Measurements from ENCODE around the gene SPRING1. TPM values are rescaled to one million over a fixed set of nuclear protein-coding genes. Genes with fewer than 3 reads are reported as not detected.
"Not testable (repeated sequence)": the region's sequence is repeated elsewhere in the genome, so short reads cannot be mapped to it uniquely, and the experiment has no call there.

The SPRING1 gene
- polyA plus RNA-seq, 1 donor, result 38.6 TPM

GRCh38 chr12:116771651-116772050 lies 33.8 kb upstream of the SPRING1 start:
- no CpG with 5 or more reads among the region's 8 CpGs for WGBS (ENCODE audit: insufficient coverage, low lambda C conversion rate)
- H3K4me1 ChIP-seq (ENCODE audit: control insufficient read depth, insufficient read depth, low read length), result no peaks in the 10 kb centered on the region
- no peak overlapping the region for H3K4me3 ChIP-seq (ENCODE audit: low read length)
- no peaks in the 10 kb centered on the region for H3K36me3 ChIP-seq (ENCODE audit: control insufficient read depth, insufficient read depth, low read length)
- H3K9me3 ChIP-seq (ENCODE audit: control insufficient read depth, low read depth, low read length), result no peaks in the 10 kb centered on the region
- no peak for DNase-seq
- H3K27me3 ChIP-seq (ENCODE audit: control insufficient read depth, insufficient read depth, low read length), result no peaks in the 10 kb centered on the region
- H3K27ac ChIP-seq (ENCODE audit: low read length), result no peak overlapping the region

- DNase-seq, result no peak
- no peaks in the 10 kb centered on the region for H3K4me1 ChIP-seq (ENCODE audit: control insufficient read depth, insufficient read depth, low read length)
- no CpG with 5 or more reads among the region's 3 CpGs for WGBS (ENCODE audit: insufficient coverage, low lambda C conversion rate)
- H3K27me3 ChIP-seq (ENCODE audit: control insufficient read depth, insufficient read depth, low read length), result no peaks in the 10 kb centered on the region
- no peak overlapping the region for H3K4me3 ChIP-seq (ENCODE audit: low read length)
- no peaks in the 10 kb centered on the region for H3K36me3 ChIP-seq (ENCODE audit: control insufficient read depth, insufficient read depth, low read length)
- H3K9me3 ChIP-seq (ENCODE audit: control insufficient read depth, low read depth, low read length), result no peaks in the 10 kb centered on the region
- H3K27ac ChIP-seq (ENCODE audit: low read length), result no peak overlapping the region
Observed at GRCh38 chr12:116766746-116767145, 28.9 kb upstream of the SPRING1 start.

GRCh38 chr12:116766285-116766684 lies 28.4 kb upstream of the SPRING1 start:
- DNase-seq, result no peak
- Histone ChIP-seq H3K4me3 (ENCODE audit: low read length) (no peak overlapping the region), H3K4me1 (ENCODE audit: control insufficient read depth, insufficient read depth, low read length) (no peaks in the 10 kb centered on the region), H3K9me3 (ENCODE audit: control insufficient read depth, low read depth, low read length) (no peaks in the 10 kb centered on the region), H3K27ac (ENCODE audit: low read length) (no peak overlapping the region), H3K36me3 (ENCODE audit: control insufficient read depth, insufficient read depth, low read length) (no peaks in the 10 kb centered on the region), H3K27me3 (ENCODE audit: control insufficient read depth, insufficient read depth, low read length) (no peaks in the 10 kb centered on the region)
- WGBS (ENCODE audit: insufficient coverage, low lambda C conversion rate), result 100% methylated on average over 1 of the region's 3 CpGs

GRCh38 chr12:116765271-116765670 lies 27.4 kb upstream of the SPRING1 start:
- H3K4me1 ChIP-seq (ENCODE audit: control insufficient read depth, insufficient read depth, low read length), result no peaks in the 10 kb centered on the region
- H3K27me3 ChIP-seq (ENCODE audit: control insufficient read depth, insufficient read depth, low read length), result no peaks in the 10 kb centered on the region
- H3K36me3 ChIP-seq (ENCODE audit: control insufficient read depth, insufficient read depth, low read length), result no peaks in the 10 kb centered on the region
- DNase-seq, result no peak
- no CpG with 5 or more reads among the region's 5 CpGs for WGBS (ENCODE audit: insufficient coverage, low lambda C conversion rate)
- no peak overlapping the region for H3K27ac ChIP-seq (ENCODE audit: low read length)
- no peaks in the 10 kb centered on the region for H3K9me3 ChIP-seq (ENCODE audit: control insufficient read depth, low read depth, low read length)
- H3K4me3 ChIP-seq (ENCODE audit: low read length), result no peak overlapping the region

- no peaks in the 10 kb centered on the region for H3K4me1 ChIP-seq (ENCODE audit: control insufficient read depth, insufficient read depth, low read length)
- no CpG with 5 or more reads among the region's 4 CpGs for WGBS (ENCODE audit: insufficient coverage, low lambda C conversion rate)
- H3K9me3 ChIP-seq (ENCODE audit: control insufficient read depth, low read depth, low read length), result no peaks in the 10 kb centered on the region
- H3K4me3 ChIP-seq (ENCODE audit: low read length), result no peak overlapping the region
- DNase-seq, result no peak
- H3K27ac ChIP-seq (ENCODE audit: low read length), result no peak overlapping the region
- H3K27me3 ChIP-seq (ENCODE audit: control insufficient read depth, insufficient read depth, low read length), result no peaks in the 10 kb centered on the region
- no peaks in the 10 kb centered on the region for H3K36me3 ChIP-seq (ENCODE audit: control insufficient read depth, insufficient read depth, low read length)
Observed at GRCh38 chr12:116761499-116761898, 23.6 kb upstream of the SPRING1 start.

- H3K27me3 ChIP-seq (ENCODE audit: control insufficient read depth, insufficient read depth, low read length), result no peaks in the 10 kb centered on the region
- H3K27ac ChIP-seq (ENCODE audit: low read length), result no peak overlapping the region
- no CpG with 5 or more reads among the region's 11 CpGs for WGBS (ENCODE audit: insufficient coverage, low lambda C conversion rate)
- no peak for DNase-seq
- H3K36me3 ChIP-seq (ENCODE audit: control insufficient read depth, insufficient read depth, low read length), result no peaks in the 10 kb centered on the region
- H3K9me3 ChIP-seq (ENCODE audit: control insufficient read depth, low read depth, low read length), result no peaks in the 10 kb centered on the region
- peak overlapping the region; percentile 28 for H3K4me3 ChIP-seq (ENCODE audit: low read length)
- no peaks in the 10 kb centered on the region for H3K4me1 ChIP-seq (ENCODE audit: control insufficient read depth, insufficient read depth, low read length)
Observed at GRCh38 chr12:116760622-116761020, 22.8 kb upstream of the SPRING1 start.

GRCh38 chr12:116759783-116760621 lies 22.1 kb upstream of the SPRING1 start:
- Histone ChIP-seq H3K36me3 (ENCODE audit: control insufficient read depth, insufficient read depth, low read length) (no peaks in the 10 kb centered on the region), H3K9me3 (ENCODE audit: control insufficient read depth, low read depth, low read length) (no peaks in the 10 kb centered on the region), H3K27ac (ENCODE audit: low read length) (no peak overlapping the region), H3K4me1 (ENCODE audit: control insufficient read depth, insufficient read depth, low read length) (no peaks in the 10 kb centered on the region), H3K27me3 (ENCODE audit: control insufficient read depth, insufficient read depth, low read length) (no peaks in the 10 kb centered on the region), H3K4me3 (ENCODE audit: low read length) (peak overlapping the region; percentile 28)
- peak in 1 of 2 donors; percentile 25 for DNase-seq
- no CpG with 5 or more reads among the region's 22 CpGs for whole genome bisulfite sequencing (ENCODE audit: insufficient coverage, low lambda C conversion rate)

- DNase-seq; H3K4me3 ChIP-seq (ENCODE audit: low read length); H3K27me3 ChIP-seq (ENCODE audit: control insufficient read depth, insufficient read depth, low read length); H3K36me3 ChIP-seq (ENCODE audit: control insufficient read depth, insufficient read depth, low read length); H3K9me3 ChIP-seq (ENCODE audit: control insufficient read depth, low read depth, low read length); H3K4me1 ChIP-seq (ENCODE audit: control insufficient read depth, insufficient read depth, low read length); H3K27ac ChIP-seq (ENCODE audit: low read length): not testable (repeated sequence)
- WGBS (ENCODE audit: insufficient coverage, low lambda C conversion rate), result no CpG with 5 or more reads among the region's 1 CpG
Observed at GRCh38 chr12:116754783-116755182, 16.9 kb upstream of the SPRING1 start.

- H3K4me3 ChIP-seq (ENCODE audit: low read length); H3K27me3 ChIP-seq (ENCODE audit: control insufficient read depth, insufficient read depth, low read length); H3K4me1 ChIP-seq (ENCODE audit: control insufficient read depth, insufficient read depth, low read length); DNase-seq; H3K36me3 ChIP-seq (ENCODE audit: control insufficient read depth, insufficient read depth, low read length); H3K27ac ChIP-seq (ENCODE audit: low read length); H3K9me3 ChIP-seq (ENCODE audit: control insufficient read depth, low read depth, low read length): not testable (repeated sequence)
- WGBS (ENCODE audit: insufficient coverage, low lambda C conversion rate), result 100% methylated on average over 2 of the region's 5 CpGs
Observed at GRCh38 chr12:116754097-116754496, 16.2 kb upstream of the SPRING1 start.

GRCh38 chr12:116750298-116750697 lies 12.4 kb upstream of the SPRING1 start:
- Histone ChIP-seq H3K27ac (ENCODE audit: low read length) (no peak overlapping the region), H3K4me1 (ENCODE audit: control insufficient read depth, insufficient read depth, low read length) (no peaks in the 10 kb centered on the region), H3K36me3 (ENCODE audit: control insufficient read depth, insufficient read depth, low read length) (no peaks in the 10 kb centered on the region), H3K4me3 (ENCODE audit: low read length) (no peak overlapping the region), H3K27me3 (ENCODE audit: control insufficient read depth, insufficient read depth, low read length) (no peaks in the 10 kb centered on the region), H3K9me3 (ENCODE audit: control insufficient read depth, low read depth, low read length) (no peaks in the 10 kb centered on the region)
- no peak for DNase-seq
- no CpG with 5 or more reads among the region's 4 CpGs for WGBS (ENCODE audit: insufficient coverage, low lambda C conversion rate)

GRCh38 chr12:116749884-116750283 lies 12.0 kb upstream of the SPRING1 start:
- H3K27ac ChIP-seq (ENCODE audit: low read length), result no peak overlapping the region
- no peaks in the 10 kb centered on the region for H3K36me3 ChIP-seq (ENCODE audit: control insufficient read depth, insufficient read depth, low read length)
- H3K4me3 ChIP-seq (ENCODE audit: low read length), result no peak overlapping the region
- WGBS (ENCODE audit: insufficient coverage, low lambda C conversion rate), result no CpG with 5 or more reads among the region's 26 CpGs
- H3K4me1 ChIP-seq (ENCODE audit: control insufficient read depth, insufficient read depth, low read length), result no peaks in the 10 kb centered on the region
- DNase-seq, result no peak
- H3K27me3 ChIP-seq (ENCODE audit: control insufficient read depth, insufficient read depth, low read length), result no peaks in the 10 kb centered on the region
- no peaks in the 10 kb centered on the region for H3K9me3 ChIP-seq (ENCODE audit: control insufficient read depth, low read depth, low read length)
